PFSK-1 (cell line): ENCODE measurements around the gene XPR1.

Experiments used
- POLR2AphosphoS5 ChIP-seq: IDR thresholded peaks from 2 replicates; pipeline ENCODE4 v1.6.1; 2012; ENCODE audit warnings: low read depth, mild to moderate bottlenecking, control low read depth, low read length, moderate library complexity
- REST ChIP-seq, 2 experiments: IDR thresholded peaks; 2 replicates each; pipeline versions ENCODE4 v1.6.1 to v1.8.0; 2011 to 2012; ENCODE audit warnings: low read depth in 2 of 2, low read length in 2 of 2, control low read depth in 1 of 2, inconsistent platforms in 1 of 2, mild to moderate bottlenecking in 1 of 2, moderate library complexity in 1 of 2; ENCODE audit not compliant: insufficient read depth in 1 of 2
- SIN3A ChIP-seq: IDR thresholded peaks from 2 replicates; pipeline ENCODE4 v1.6.1; 2012; ENCODE audit warnings: mild to moderate bottlenecking, low read length, moderate library complexity, borderline replicate concordance; ENCODE audit not compliant: insufficient read depth
- TAF1 ChIP-seq: IDR thresholded peaks from 2 replicates; pipeline ENCODE4 v1.6.1; 2012; ENCODE audit warnings: low read length, control low read depth, borderline replicate concordance; ENCODE audit not compliant: insufficient read depth

DNA sequence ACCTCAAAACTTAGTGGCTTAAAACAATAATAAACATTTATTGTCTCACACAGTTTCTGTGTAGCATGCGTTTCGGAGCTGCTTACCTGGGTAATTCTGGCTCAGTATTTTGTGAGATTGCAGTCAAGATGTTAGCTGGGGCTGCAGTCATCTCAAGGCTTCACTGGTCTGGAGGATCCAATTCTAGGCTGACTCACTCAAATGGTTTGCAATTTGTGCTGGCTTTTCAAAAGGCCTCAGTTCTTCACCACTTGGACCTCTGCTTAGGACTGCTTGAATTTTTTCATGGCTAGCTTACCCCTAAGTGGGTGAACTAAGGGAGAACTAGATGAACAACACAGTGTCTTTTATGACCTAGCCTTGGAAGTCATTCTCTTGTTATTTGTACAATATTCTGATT is 21.0 kb downstream of the XPR1 start:
- no peak for TF ChIP-seq TAF1
- no peak for TF ChIP-seq POLR2AphosphoS5
- no peak for TF ChIP-seq SIN3A
- no peak for TF ChIP-seq REST (IDR thresholded peaks at IDR 0.05; ENCODE audit: insufficient read depth in 1 of 2, low read depth in 2 of 2, low read length in 2 of 2)
